IMR-90 (cell line): Measurements from ENCODE around the gene LOX. TPM values are rescaled to one million over a fixed set of nuclear protein-coding genes. Genes with fewer than 3 reads are reported as not detected.

Experiments
- ATAC-seq: fragments of 200-7000 bp; cut with Tn5 transposase; 2 replicates; pipeline ENCODE4 v1.9.1; 2020; ENCODE audit warnings: low read depth, mild to moderate bottlenecking, moderate library complexity
- BruUV-seq: library from RNA; stranded (reverse); fragments of 400-500 nt; replicated peaks from 2 replicates; lab custom pipeline; 2021; lab: Mats Ljungman, UMichigan
- CTCF ChIA-PET: fragments of 300-600 bp; formaldehyde crosslinking; extraction: SDS; loops from one replicate; lab custom pipeline; 2021; ENCODE audit warnings: antibody characterized with exemption; lab: Yijun Ruan, JAX
- POLR2A ChIA-PET: fragments of 300-600 bp; sonication (Branson Sonifier 250); formaldehyde crosslinking; loops from one replicate; lab custom pipeline; 2022; ENCODE audit warnings: antibody characterized with exemption; ENCODE audit not compliant: unreplicated experiment; lab: Charles Lee
- DNase-seq: peaks from one replicate; pipeline ENCODE4 v3.0.0; 2013
- H2AFZ ChIP-seq: replicated peaks from 2 replicates; pipeline ENCODE3; 2013; ENCODE audit warnings: low read length, mild to moderate bottlenecking; ENCODE audit not compliant: poor library complexity
- H2AK5ac ChIP-seq: 2 replicates; pipeline ENCODE4 v1.6.1; 2013; ENCODE audit warnings: low read depth, low read length, inconsistent platforms
- H2AK9ac ChIP-seq: replicated peaks from 2 replicates; pipeline ENCODE3; 2013; ENCODE audit warnings: mild to moderate bottlenecking, low read depth, low read length, moderate library complexity; ENCODE audit not compliant: poor library complexity
- H2BK120ac ChIP-seq: 2 replicates; pipeline ENCODE4 v1.6.1; 2013; ENCODE audit warnings: low read depth, low read length, inconsistent platforms
- H2BK15ac ChIP-seq: 3 replicates; pipeline ENCODE4 v1.6.1; 2013; ENCODE audit warnings: low read depth, low read length, inconsistent platforms
- H2BK20ac ChIP-seq: 2 replicates; pipeline ENCODE4 v1.6.1; 2013; ENCODE audit warnings: low read depth, mild to moderate bottlenecking, inconsistent platforms, low read length, moderate library complexity
- H2BK5ac ChIP-seq: 2 replicates; pipeline ENCODE4 v1.6.1; 2013; ENCODE audit warnings: mild to moderate bottlenecking, low read depth, low read length, inconsistent platforms; ENCODE audit not compliant: poor library complexity, severe bottlenecking
- H3K14ac ChIP-seq: replicated peaks from 2 replicates; pipeline ENCODE4 v1.6.1; 2013; ENCODE audit warnings: low read depth, low read length, inconsistent platforms
- H3K18ac ChIP-seq: 2 replicates; pipeline ENCODE4 v1.6.1; 2013; ENCODE audit warnings: low read depth, low read length, control low read depth
- H3K23ac ChIP-seq: 2 replicates; pipeline ENCODE4 v1.6.1; 2013; ENCODE audit warnings: low read depth, low read length, inconsistent platforms
- H3K27ac ChIP-seq: 2 replicates; pipeline ENCODE4 v1.5.1; 2013; ENCODE audit warnings: mild to moderate bottlenecking, control low read depth, low read length; ENCODE audit not compliant: insufficient read depth
- H3K27me3 ChIP-seq: 2 replicates; pipeline ENCODE4 v1.6.1; 2013; ENCODE audit warnings: low read length; ENCODE audit not compliant: control insufficient read depth, insufficient read depth
- H3K36me3 ChIP-seq: 2 replicates; pipeline ENCODE4 v1.6.1; 2013; ENCODE audit warnings: low read length, mixed read lengths; ENCODE audit not compliant: control insufficient read depth, insufficient read depth
- H3K4ac ChIP-seq: 2 replicates; pipeline ENCODE4 v1.6.1; 2013; ENCODE audit warnings: low read depth, low read length, inconsistent platforms
- H3K4me1 ChIP-seq: 2 replicates; pipeline ENCODE4 v1.6.1; 2013; ENCODE audit warnings: low read length, mixed read lengths; ENCODE audit not compliant: control insufficient read depth, insufficient read depth
- H3K4me2 ChIP-seq: 2 replicates; pipeline ENCODE4 v1.6.1; 2013; ENCODE audit warnings: low read depth, mild to moderate bottlenecking, control low read depth, low read length, moderate library complexity
- H3K4me3 ChIP-seq: 2 replicates; pipeline ENCODE4 v1.5.1; 2013; ENCODE audit warnings: low read depth, mild to moderate bottlenecking, control low read depth, low read length, moderate library complexity; ENCODE audit not compliant: insufficient read depth
- H3K56ac ChIP-seq: 2 replicates; pipeline ENCODE4 v1.6.1; 2013; ENCODE audit warnings: low read length, inconsistent platforms; ENCODE audit not compliant: insufficient read depth; ENCODE audit errors: extremely low read depth
- H3K79me1 ChIP-seq, 2 experiments: 2 replicates each; pipeline ENCODE4 v1.6.1; 2013; ENCODE audit warnings: low read length in 2 of 2, inconsistent platforms in 1 of 2, low read depth in 1 of 2
- H3K9ac ChIP-seq: 2 replicates; pipeline ENCODE4 v1.6.1; 2013; ENCODE audit warnings: low read depth, low read length, control low read depth
- H3K9me1 ChIP-seq: 2 replicates; pipeline ENCODE4 v1.6.1; 2013; ENCODE audit warnings: low read length, inconsistent platforms; ENCODE audit not compliant: insufficient read depth
- H3K9me3 ChIP-seq: 2 replicates; pipeline ENCODE4 v1.6.1; 2013; ENCODE audit warnings: low read length; ENCODE audit not compliant: control insufficient read depth, insufficient read depth
- H4K20me1 ChIP-seq: 2 replicates; pipeline ENCODE4 v1.6.1; 2013; ENCODE audit warnings: low read length, inconsistent platforms; ENCODE audit not compliant: insufficient read depth
- H4K5ac ChIP-seq: 2 replicates; pipeline ENCODE4 v1.6.1; 2013; ENCODE audit warnings: mild to moderate bottlenecking, low read depth, low read length, control low read depth
- H4K8ac ChIP-seq, 2 experiments: 2 replicates each; pipeline ENCODE4 v1.6.1; 2013; ENCODE audit warnings: low read depth in 2 of 2, low read length in 2 of 2, control low read depth in 1 of 2, inconsistent platforms in 1 of 2
- H4K91ac ChIP-seq: 2 replicates; pipeline ENCODE4 v1.6.1; 2013; ENCODE audit warnings: low read depth, low read length, inconsistent platforms; ENCODE audit not compliant: insufficient read depth
- CHD1 ChIP-seq: IDR thresholded peaks from 2 replicates; pipeline ENCODE4 v1.6.1; 2012; ENCODE audit warnings: low read depth, low read length, improper control_type of control experiment
- CTCF ChIP-seq: conservative IDR thresholded peaks from 2 replicates; pipeline ENCODE4 v1.5.1; 2012; ENCODE audit warnings: mild to moderate bottlenecking, low read depth, low read length, improper control_type of control experiment
- ELK1 ChIP-seq: fragments of 150-350 bp; IDR thresholded peaks from 2 replicates; pipeline ENCODE4 v1.6.1; 2016; ENCODE audit warnings: low read depth, mild to moderate bottlenecking, low read length, moderate library complexity, borderline replicate concordance
- FOS ChIP-seq: fragments of 150-350 bp; IDR thresholded peaks from 2 replicates; pipeline ENCODE4 v1.6.1; 2016; ENCODE audit warnings: low read depth, low read length
- MAFK ChIP-seq: IDR thresholded peaks from 2 replicates; pipeline ENCODE4 v1.6.1; 2012; ENCODE audit warnings: low read depth, low read length, improper control_type of control experiment
- MAZ ChIP-seq: IDR thresholded peaks from 2 replicates; pipeline ENCODE4 v1.6.1; 2012; ENCODE audit warnings: low read depth, mild to moderate bottlenecking, low read length, improper control_type of control experiment, moderate library complexity, borderline replicate concordance
- POLR2A ChIP-seq: IDR thresholded peaks from 2 replicates; pipeline ENCODE4 v1.6.1; 2012; ENCODE audit warnings: mild to moderate bottlenecking, low read depth, low read length
- RFX5 ChIP-seq: IDR thresholded peaks from 2 replicates; pipeline ENCODE4 v1.8.0; 2012; ENCODE audit warnings: low read depth, mild to moderate bottlenecking, low read length, moderate library complexity
- SMC3 ChIP-seq: fragments of 150-350 bp; IDR thresholded peaks from 2 replicates; pipeline ENCODE4 v1.6.1; 2016; ENCODE audit warnings: low read depth, mild to moderate bottlenecking, antibody characterized with exemption, low read length, moderate library complexity
- USF2 ChIP-seq: fragments of 150-350 bp; IDR thresholded peaks from 2 replicates; pipeline ENCODE4 v1.6.1; 2017; ENCODE audit warnings: mild to moderate bottlenecking, antibody characterized with exemption, low read length, low read depth
- WGBS, 2 experiments: methylation state at CpG; one replicate each; pipeline versions ENCODE4 v1.1.5 to v1.1.7; 2013; ENCODE audit warnings: missing lambda C conversion rate in 2 of 2; ENCODE audit not compliant: insufficient read length in 1 of 2; ENCODE audit errors: extremely low coverage in 2 of 2; 5-methylcytosine and 5-hydroxymethylcytosine counted together
- dilution Hi-C: fragments of 300-500 bp; cut with HindIII; formaldehyde crosslinking; loops from one replicate; pipeline ENCODE4 v1.14.3; 2018; ENCODE audit warnings: low sequenced_read_pairs; ENCODE audit not compliant: unreplicated experiment
- in situ Hi-C: fragments of 300-500 bp; cut with MboI; formaldehyde crosslinking; loops from 3 replicates; pipeline ENCODE4 v1.14.3; 2019; ENCODE audit warnings: low sequenced_read_pairs, inconsistent platforms, mixed read lengths
- intact Hi-C: fragments of 100-400 bp; cut with micrococcal nuclease; formaldehyde crosslinking; loops from 2 replicates; pipeline ENCODE4 v1.10.0; 2022
- polyA plus RNA-seq, 3 experiments: library from polyadenylated mRNA; depleted of rRNA; stranded (reverse); fragments of >200 nt; gene quantifications; 2 replicates each; pipeline ENCODE4 v1.2.3, GENCODE V29; 2012; ENCODE audit warnings: low replicate concordance in 1 of 3
- total RNA-seq: library from RNA; depleted of rRNA; stranded (reverse); fragments of >200 nt; gene quantifications from 2 replicates; pipeline ENCODE4 v1.2.3, GENCODE V29; 2012

LOX gene
- total and polyA plus RNA-seq, 2 of the 4 experiments (the other 2 are of a cell fraction): 277 to 662 TPM

- TF ChIP-seq RFX5 (no peak), MAZ (no peak)
Observed at GRCh38 chr5:122035913-122036312, 42.1 kb downstream of the LOX start (continued).

GRCh38 chr5:122031836-122032235 lies 46.2 kb downstream of the LOX start:
- Histone ChIP-seq H4K5ac (no peak overlapping the region), H2AK5ac (no peak overlapping the region), H4K91ac (no peak overlapping the region), H3K9me1 (no peaks in the 10 kb centered on the region; the same call in 1 of the 2 replicates), H3K9ac (no peak overlapping the region), H2BK20ac (no peak overlapping the region), H4K20me1 (no peaks in the 10 kb centered on the region), H2BK15ac (no peak overlapping the region), H3K4me3 (no peak overlapping the region), H2AK9ac (no peak overlapping the region), H3K4me1 (no peaks in the 10 kb centered on the region), H2BK5ac (no peak overlapping the region), H3K14ac (no peak overlapping the region), H2BK120ac (no peak overlapping the region), H3K4ac (no peak overlapping the region), H3K4me2 (no peak overlapping the region), H3K36me3 (peaks cover 2% of the 10 kb centered on the region), H3K18ac (no peak overlapping the region), H3K27ac (no peak overlapping the region), H4K8ac (no peak overlapping the region), H3K9me3 (no peaks in the 10 kb centered on the region), H2AFZ (no peak overlapping the region), H3K56ac (no peak overlapping the region), H3K79me1 (peaks cover 3 to 10% of the 10 kb centered on the region in 2 experiments; a peak in 2 of 4 replicates), H3K23ac (no peak overlapping the region), H3K27me3 (no peaks in the 10 kb centered on the region)
- in situ Hi-C loops: no loop called here
- POLR2A ChIA-PET: no interaction called here
- TF ChIP-seq FOS (no peak), USF2 (no peak), ELK1 (no peak), SMC3 (no peak), CHD1 (no peak), CTCF (no peak), POLR2A (no peak), MAFK (no peak)
- CTCF ChIA-PET: no interaction called here
- dilution Hi-C loops: no loop called here
- intact Hi-C loops: no loop called here
- WGBS, 2 experiments: no CpG with 5 or more reads among the region's 2 CpGs
- no TSS peak for BruUV-seq
- DNase-seq: no peak
- no peak for ATAC-seq
